PFSK-1 (cell line): ENCODE data around the gene SMAD4.

Experiments used
- FOXP2 ChIP-seq: optimal IDR thresholded peaks from 2 replicates; pipeline ENCODE3; 2011; ENCODE audit warnings: borderline replicate concordance, control low read depth, inconsistent platforms; ENCODE audit not compliant: insufficient read depth; ENCODE audit errors: extremely low read length, extremely low read depth
- POLR2AphosphoS5 ChIP-seq: IDR thresholded peaks from 2 replicates; pipeline ENCODE4 v1.6.1; 2012; ENCODE audit warnings: low read depth, mild to moderate bottlenecking, control low read depth, low read length, moderate library complexity
- REST ChIP-seq, 2 experiments: IDR thresholded peaks; 2 replicates each; pipeline versions ENCODE4 v1.6.1 to v1.8.0; 2011 to 2012; ENCODE audit warnings: low read depth in 2 of 2, low read length in 2 of 2, control low read depth in 1 of 2, inconsistent platforms in 1 of 2, mild to moderate bottlenecking in 1 of 2, moderate library complexity in 1 of 2; ENCODE audit not compliant: insufficient read depth in 1 of 2
- SIN3A ChIP-seq: IDR thresholded peaks from 2 replicates; pipeline ENCODE4 v1.6.1; 2012; ENCODE audit warnings: mild to moderate bottlenecking, low read length, moderate library complexity, borderline replicate concordance; ENCODE audit not compliant: insufficient read depth
- TAF1 ChIP-seq: IDR thresholded peaks from 2 replicates; pipeline ENCODE4 v1.6.1; 2012; ENCODE audit warnings: low read length, control low read depth, borderline replicate concordance; ENCODE audit not compliant: insufficient read depth

- TF ChIP-seq POLR2AphosphoS5 (no peak), REST (IDR thresholded peaks at IDR 0.05; ENCODE audit: insufficient read depth in 1 of 2, low read depth in 2 of 2, low read length in 2 of 2) (no peak), SIN3A (no peak), TAF1 (no peak), FOXP2 (no peak)
Observed at GRCh38 chr18:51007790-51008139, 22.2 kb upstream of the SMAD4 start.
